Activated CD8-positive, alpha-beta memory T cell treated with anti-CD3 and anti-CD28 coated beads, Interleukin-2, amount 50 U/mL, for 24 hours (primary cell): ENCODE data around the gene PIP5KL1.

ENCODE experiments used
- DNase-seq: peaks from one replicate; pipeline ENCODE4 v3.0.0-alpha.2; 2020; ENCODE audit errors: extremely low read depth

PIP5KL1 gene

DNA sequence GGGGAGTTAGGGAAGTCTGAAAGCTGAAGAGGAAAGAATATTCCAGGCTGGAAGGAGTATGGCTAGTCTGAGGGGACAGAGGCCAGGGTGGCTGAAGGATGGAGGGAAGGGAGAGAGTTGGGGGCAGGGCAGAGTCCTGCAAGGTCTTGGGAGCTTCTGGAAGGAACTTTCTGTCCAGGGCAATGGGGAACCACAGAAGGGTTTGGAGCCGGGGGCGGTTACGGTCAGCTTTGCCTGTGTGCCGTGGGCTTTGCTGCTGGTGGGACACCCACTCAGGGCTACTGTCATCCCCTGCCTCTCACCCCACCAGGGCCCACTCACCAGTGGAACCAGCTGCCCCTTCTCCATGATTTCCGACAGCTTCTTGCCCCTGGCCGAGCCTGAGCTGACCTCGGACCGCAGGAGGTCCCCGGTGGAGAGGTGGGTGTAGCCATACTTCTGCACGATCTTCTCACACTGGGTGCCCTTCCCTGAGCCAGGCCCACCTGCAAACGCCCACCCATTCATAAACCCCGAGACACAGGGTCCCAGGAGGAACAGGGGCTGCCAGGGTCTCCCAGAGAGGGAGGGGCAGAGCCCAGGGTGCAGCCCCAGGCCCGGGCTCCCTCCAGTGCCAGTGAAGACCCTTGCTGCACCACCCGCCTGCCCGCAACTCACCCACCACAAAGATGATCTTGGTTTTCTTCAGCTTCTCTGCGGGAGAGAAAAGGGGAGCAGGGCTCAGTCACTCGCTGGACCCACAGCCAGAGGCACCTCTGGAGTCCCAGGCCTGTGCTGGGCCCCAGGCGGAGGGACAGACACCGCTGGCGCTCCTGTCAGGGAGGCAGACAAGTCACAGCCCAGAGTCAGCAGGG is 58.0 kb downstream of the PIP5KL1 start:
- no peak for DNase-seq

DNA sequence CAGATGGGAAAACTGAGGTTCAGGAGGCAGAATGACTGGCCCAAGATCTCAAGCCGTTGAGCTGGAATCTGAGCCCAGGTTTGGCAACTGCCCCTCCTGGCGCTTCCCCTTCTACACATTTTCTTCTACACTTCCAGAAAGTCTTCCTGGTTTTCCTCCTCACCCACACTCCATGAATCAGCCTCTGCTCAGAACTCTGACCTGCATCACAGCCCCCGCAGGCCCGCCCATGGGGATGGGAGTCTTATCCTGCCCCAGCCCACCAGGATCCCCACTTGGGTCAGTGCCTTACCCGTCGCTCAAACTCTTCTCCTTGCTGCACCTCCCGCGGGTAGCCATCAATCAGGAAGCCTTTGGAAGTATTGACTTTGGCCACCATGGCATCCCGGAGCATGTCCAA is 59.0 kb downstream of the PIP5KL1 start:
- DNase-seq, result no peak

DNA sequence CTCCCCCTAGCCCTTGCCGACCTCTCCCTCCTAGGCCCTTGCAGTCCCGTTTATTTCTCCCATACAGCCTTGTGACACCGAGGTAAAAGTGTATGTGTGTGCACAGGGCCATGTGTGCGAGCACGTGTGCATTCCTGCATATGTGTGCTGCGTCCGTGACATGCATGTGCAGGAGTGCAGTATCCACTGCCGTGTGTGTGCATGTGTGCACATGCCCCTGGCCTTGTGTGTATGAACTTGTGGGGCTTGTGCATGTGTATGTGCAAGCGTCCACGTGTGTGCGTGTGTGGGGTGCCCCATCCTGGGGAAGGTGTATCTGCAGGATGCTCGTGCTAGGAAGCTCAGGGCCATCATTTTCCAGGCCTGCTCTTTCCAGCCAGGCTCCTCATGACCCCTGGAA is 59.7 kb downstream of the PIP5KL1 start:
- DNase-seq, result no peak
